Measurements from ENCODE around the gene NFIX. TPM values are rescaled to one million over a fixed set of nuclear protein-coding genes. Genes with fewer than 3 reads are reported as not detected.
A peak's percentile ranks its signal among the peaks of the same experiment; 100 is the strongest.

Gene NFIX
- total RNA-seq, 2 donors from 2014 or later = 16.9 to 26.7 TPM

- H3K4me1 ChIP-seq = peaks cover 9% of the 10 kb centered on the region
- intact Hi-C loops (cut with DNase I) = no loop called here
- TF ChIP-seq CTCF (IDR thresholded peaks at IDR 0.05) (no peak), POLR2A (IDR thresholded peaks at IDR 0.05) (no peak)
- H3K4me3 ChIP-seq = no peak overlapping the region
- ATAC-seq (no peak), DNase-seq (no peak)
- 86 to 100% methylated on average over 6 of the region's 6 CpGs for WGBS, 2 donors
- H3K9me3 ChIP-seq = no peaks in the 10 kb centered on the region
- no peaks in the 10 kb centered on the region for H3K36me3 ChIP-seq (replicated peaks in 1 of 2; ENCODE audit: insufficient read depth in 1 of 2, low read depth in 2 of 2)
- no peaks in the 10 kb centered on the region for H3K27me3 ChIP-seq
- H3K27ac ChIP-seq = no peak overlapping the region
Observed at GRCh38 chr19:13127811-13128575, 132.7 kb downstream of the NFIX start.

DNA sequence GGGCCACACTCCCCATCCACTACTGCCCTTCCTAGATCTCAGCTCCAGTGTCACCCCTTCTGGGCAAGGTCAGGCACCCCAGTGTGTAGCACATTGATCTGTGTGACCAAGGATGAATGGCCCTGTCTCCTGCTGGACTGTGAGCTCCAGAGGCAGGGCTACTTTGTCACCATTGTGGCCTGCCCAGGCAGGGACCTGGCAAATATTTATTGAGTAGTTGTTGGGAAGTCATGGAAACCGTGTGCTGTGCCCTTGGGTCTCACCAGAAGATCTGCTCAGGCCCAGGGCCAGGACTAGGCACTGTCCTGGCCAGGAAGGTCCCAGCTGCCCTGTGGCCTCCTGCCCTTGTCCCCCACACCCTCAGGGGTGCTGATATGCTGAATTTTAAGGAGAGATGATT lies 133.3 kb downstream of the NFIX start:
- peak; percentile 65 for ATAC-seq
- intact Hi-C loops (cut with DNase I) = no loop called here

DNA sequence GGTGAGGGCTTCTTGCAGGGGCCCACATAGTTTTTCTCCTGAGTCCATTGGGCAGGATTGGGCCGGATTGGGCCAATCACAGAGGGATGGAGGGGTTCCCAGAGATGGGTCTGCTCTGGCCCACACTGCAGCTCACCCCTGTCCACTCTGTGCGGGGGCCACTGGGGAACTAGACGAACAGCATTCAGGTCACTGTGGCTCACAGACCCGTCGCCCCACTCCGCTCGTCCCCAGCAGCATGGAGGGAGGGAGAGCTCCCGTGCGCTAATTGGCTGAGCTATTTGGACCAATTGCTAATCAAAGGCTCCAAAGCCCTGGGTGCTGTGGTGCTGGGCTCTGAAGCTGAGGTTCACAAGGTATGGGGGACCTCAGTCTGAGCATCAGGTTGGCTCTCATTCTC lies 134.1 kb downstream of the NFIX start:
- Histone ChIP-seq H3K27ac (no peak overlapping the region), H3K4me3 (no peak overlapping the region), H3K27me3 (no peaks in the 10 kb centered on the region), H3K4me1 (peaks cover 9% of the 10 kb centered on the region), H3K9me3 (no peaks in the 10 kb centered on the region), H3K36me3 (replicated peaks in 1 of 2; ENCODE audit: insufficient read depth in 1 of 2, low read depth in 2 of 2) (no peaks in the 10 kb centered on the region)
- DNase-seq (no peak), ATAC-seq (no peak)
- TF ChIP-seq CTCF (IDR thresholded peaks at IDR 0.05) (no peak), POLR2A (IDR thresholded peaks at IDR 0.05) (no peak)
- intact Hi-C loops (cut with DNase I) = no loop called here
- WGBS, 2 donors = 94% methylated on average over 9 of the region's 9 CpGs; no CpG with 5 or more reads in 1 of the 2 donors

More for the DNA sequence above, 133.3 kb downstream of the NFIX start:
- no peak overlapping the region for H3K27ac ChIP-seq
- no peaks in the 10 kb centered on the region for H3K27me3 ChIP-seq
- TF ChIP-seq POLR2A (IDR thresholded peaks at IDR 0.05) (no peak), CTCF (IDR thresholded peaks at IDR 0.05) (no peak)
- H3K36me3 ChIP-seq (replicated peaks in 1 of 2; ENCODE audit: insufficient read depth in 1 of 2, low read depth in 2 of 2) = no peaks in the 10 kb centered on the region
- no peak overlapping the region for H3K4me3 ChIP-seq
- H3K4me1 ChIP-seq = peaks cover 9% of the 10 kb centered on the region
- DNase-seq = no peak
- WGBS, 2 donors = 8 to 29% methylated on average over 1 of the region's 1 CpG
- H3K9me3 ChIP-seq = no peaks in the 10 kb centered on the region

GRCh38 chr19:13130886-13131490 lies 135.7 kb downstream of the NFIX start:
- H3K4me3 ChIP-seq = no peak overlapping the region
- ATAC-seq = no peak
- H3K27ac ChIP-seq = no peak overlapping the region
- TF ChIP-seq CTCF (IDR thresholded peaks at IDR 0.05) = no peak
- no peak for TF ChIP-seq POLR2A (IDR thresholded peaks at IDR 0.05)
- H3K9me3 ChIP-seq = no peaks in the 10 kb centered on the region
- 65 to 72% methylated on average over 3 of the region's 3 CpGs for WGBS, 2 donors
- DNase-seq = no peak
- peaks cover 0 to 2% of the 10 kb centered on the region in 2 donors for H3K36me3 ChIP-seq (replicated peaks in 1 of 2; ENCODE audit: insufficient read depth in 1 of 2, low read depth in 2 of 2)
- peaks cover 9% of the 10 kb centered on the region for H3K4me1 ChIP-seq
- intact Hi-C loops (cut with DNase I) = no loop called here
- no peaks in the 10 kb centered on the region for H3K27me3 ChIP-seq

All from body of pancreas (tissue), 4 donors.